GM23338 (cell line): ENCODE results near the gene SLC6A12. TPM values are rescaled to one million over a fixed set of nuclear protein-coding genes. Genes with fewer than 3 reads are reported as not detected.

Experiments
- ATAC-seq: fragments of 200-7000 bp; cut with Tn5 transposase; 3 replicates; pipeline ENCODE4 v1.9.1; 2020
- DNase-seq: peaks from one replicate; pipeline ENCODE4 v3.0.0-alpha.2; 2015; ENCODE audit warnings: low spot score
- H2AFZ ChIP-seq: fragments of 200-600 bp; sonication (generic); 2 replicates; pipeline ENCODE4 v1.8.0; 2016; ENCODE audit warnings: antibody characterized with exemption, mild to moderate bottlenecking, moderate library complexity
- H3F3A ChIP-seq: fragments of 200-600 bp; sonication (generic); replicated peaks from 2 replicates; pipeline ENCODE4 v1.8.0; 2017; ENCODE audit warnings: antibody characterized with exemption, mixed run types, low read depth
- H3K27ac ChIP-seq: fragments of 200-600 bp; sonication (generic); 2 replicates; pipeline ENCODE4 v1.6.1; 2016; ENCODE audit warnings: low read depth
- H3K27me3 ChIP-seq: fragments of 200-600 bp; sonication (generic); 2 replicates; pipeline ENCODE4 v1.8.0; 2016; ENCODE audit warnings: mild to moderate bottlenecking, mixed run types, moderate library complexity; ENCODE audit not compliant: insufficient read depth
- H3K36me3 ChIP-seq: fragments of 200-600 bp; sonication (generic); 2 replicates; pipeline ENCODE4 v1.8.0; 2016; ENCODE audit warnings: mild to moderate bottlenecking; ENCODE audit not compliant: insufficient read depth
- H3K4me1 ChIP-seq: fragments of 200-600 bp; sonication (generic); 2 replicates; pipeline ENCODE4 v1.8.0; 2016; ENCODE audit warnings: mild to moderate bottlenecking, moderate library complexity; ENCODE audit not compliant: insufficient read depth
- H3K4me2 ChIP-seq: fragments of 200-600 bp; sonication (generic); 2 replicates; pipeline ENCODE4 v1.7.1; 2017; ENCODE audit warnings: mixed run types
- H3K4me3 ChIP-seq: fragments of 200-600 bp; sonication (generic); 2 replicates; pipeline ENCODE4 v1.6.1; 2016; ENCODE audit warnings: mixed run types
- H3K79me2 ChIP-seq: fragments of 200-600 bp; sonication (generic); replicated peaks from 2 replicates; pipeline ENCODE4 v1.8.0; 2017; ENCODE audit warnings: mild to moderate bottlenecking; ENCODE audit not compliant: insufficient read depth
- H3K9me2 ChIP-seq: fragments of 200-600 bp; sonication (generic); 2 replicates; pipeline ENCODE4 v1.8.0; 2017; ENCODE audit not compliant: insufficient read depth
- H4K20me1 ChIP-seq: fragments of 200-600 bp; sonication (generic); replicated peaks from 2 replicates; pipeline ENCODE4 v1.8.0; 2017; ENCODE audit warnings: mild to moderate bottlenecking; ENCODE audit not compliant: insufficient read depth
- H3K27ac Mint-ChIP-seq: 2 replicates; pipeline ENCODE4 v1.8.0; 2020; ENCODE audit warnings: inconsistent platforms, mild to moderate bottlenecking, moderate library complexity, mixed read lengths
- H3K27me3 Mint-ChIP-seq: 3 replicates; pipeline ENCODE4 v1.8.0; 2022; ENCODE audit warnings: low read depth, mild to moderate bottlenecking, moderate library complexity, mixed read lengths, inconsistent platforms; ENCODE audit not compliant: insufficient read depth, poor library complexity
- H3K36me3 Mint-ChIP-seq: 3 replicates; pipeline ENCODE4 v1.8.0; 2021; ENCODE audit warnings: low read depth, mild to moderate bottlenecking, inconsistent platforms, moderate library complexity, mixed read lengths
- H3K4me1 Mint-ChIP-seq: 3 replicates; pipeline ENCODE4 v1.8.0; 2020; ENCODE audit warnings: mild to moderate bottlenecking, inconsistent platforms, mixed read lengths
- H3K4me3 Mint-ChIP-seq: 3 replicates; pipeline ENCODE4 v1.8.0; 2021; ENCODE audit warnings: moderate library complexity, mild to moderate bottlenecking, inconsistent platforms, mixed read lengths
- H3K9me3 Mint-ChIP-seq: 3 replicates; pipeline ENCODE4 v1.8.0; 2020; ENCODE audit warnings: moderate library complexity, mild to moderate bottlenecking, inconsistent platforms, mixed read lengths
- CREB1 ChIP-seq: fragments of 250-450 bp; sonication (Bioruptor Pico); IDR thresholded peaks from 2 replicates; pipeline ENCODE4 v1.5.0; 2020; ENCODE audit warnings: low read depth, mild to moderate bottlenecking, moderate library complexity
- EZH2 ChIP-seq: fragments of 200-600 bp; sonication (generic); IDR thresholded peaks from one replicate; pipeline ENCODE4 v1.8.0; 2017; ENCODE audit warnings: antibody characterized with exemption, mild to moderate bottlenecking, low read depth; ENCODE audit not compliant: unreplicated experiment
- EZH2phosphoT487 ChIP-seq: fragments of 200-600 bp; sonication (generic); IDR thresholded peaks from one replicate; pipeline ENCODE4 v1.8.1; 2018; ENCODE audit warnings: antibody characterized with exemption; ENCODE audit not compliant: unreplicated experiment
- JUNB ChIP-seq: IDR thresholded peaks from one replicate; pipeline ENCODE4 v1.6.1; 2016; ENCODE audit warnings: antibody characterized with exemption; ENCODE audit not compliant: unreplicated experiment
- NANOG ChIP-seq: IDR thresholded peaks from 2 replicates; pipeline ENCODE4 v1.6.1; 2016; ENCODE audit warnings: antibody characterized with exemption, borderline replicate concordance
- POLR2AphosphoS5 ChIP-seq: IDR thresholded peaks from 2 replicates; pipeline ENCODE4 v1.6.1; 2016; ENCODE audit warnings: antibody characterized with exemption, low read depth
- STAT1 ChIP-seq: IDR thresholded peaks from one replicate; pipeline ENCODE4 v1.6.1; 2016; ENCODE audit warnings: antibody characterized with exemption; ENCODE audit not compliant: unreplicated experiment
- ZNF114 ChIP-seq: fragments of 250-450 bp; sonication (Bioruptor Pico); IDR thresholded peaks from 2 replicates; pipeline ENCODE4 v1.5.0; 2020; ENCODE audit warnings: mild to moderate bottlenecking, moderate library complexity
- ZNF331 ChIP-seq: fragments of 250-450 bp; sonication (Bioruptor Pico); IDR thresholded peaks from 2 replicates; pipeline ENCODE4 v1.5.0; 2020; ENCODE audit warnings: low read depth, mild to moderate bottlenecking, moderate library complexity
- ZNF462 ChIP-seq: fragments of 250-450 bp; sonication (Bioruptor Pico); IDR thresholded peaks from 2 replicates; pipeline ENCODE4 v1.5.0; 2020; ENCODE audit warnings: mild to moderate bottlenecking, moderate library complexity
- polyA plus RNA-seq: library from polyadenylated mRNA; unstranded; fragments of >200 nt; fragmentation: Nextera tagmentation; extraction: Ambion mirVana; gene quantifications from 2 replicates; pipeline ENCODE4 v1.2.1, GENCODE V29; 2016
- total RNA-seq: library from RNA; depleted of rRNA; stranded (reverse); fragments of >200 nt; shearing (Covaris generic); gene quantifications from 2 replicates; pipeline ENCODE4 v1.2.3, GENCODE V29; 2014
- TF ChIP-seq, protein P1 (sequence below): IDR thresholded peaks from 2 replicates; pipeline ENCODE4 v1.6.1; 2016; ENCODE audit warnings: antibody characterized with exemption
- TF ChIP-seq, protein P2 (sequence below), 2 experiments: fragments of 200-600 bp in 1 of 2; sonication (generic) in 1 of 2; conservative IDR thresholded peaks; 2 replicates each; pipeline versions ENCODE4 v1.5.1 to v1.6.1; 2016 to 2017; ENCODE audit warnings: antibody characterized with exemption in 2 of 2, low read depth in 2 of 2, mild to moderate bottlenecking in 2 of 2, moderate library complexity in 1 of 2
- TF ChIP-seq, protein P3 (sequence below): IDR thresholded peaks from one replicate; pipeline ENCODE4 v1.6.1; 2018; ENCODE audit warnings: antibody characterized with exemption; ENCODE audit not compliant: unreplicated experiment

The SLC6A12 gene
- total and polyA plus RNA-seq, 2 experiments from 2014 or later = 0.56 TPM; not detected in 1

- Mint-ChIP-seq H3K27me3 (peaks cover 16% of the 10 kb centered on the region), H3K36me3 (no peaks in the 10 kb centered on the region; the same call in 2 of the 3 replicates), H3K9me3 (peaks cover 3% of the 10 kb centered on the region; the same call in 1 of the 3 replicates), H3K27ac (no peak overlapping the region), H3K4me1 (peaks cover 18% of the 10 kb centered on the region), H3K4me3 (no peak overlapping the region)
- peak; percentile 48 for ATAC-seq
- Histone ChIP-seq H3K4me3 (no peak overlapping the region), H3K79me2 (no peaks in the 10 kb centered on the region), H3K4me2 (no peak overlapping the region), H3K9me2 (no peaks in the 10 kb centered on the region), H2AFZ (no peak overlapping the region), H3K27ac (no peak overlapping the region), H3K4me1 (no peaks in the 10 kb centered on the region; the same call in 1 of the 2 replicates), H3K36me3 (no peaks in the 10 kb centered on the region), H3F3A (no peaks in the 10 kb centered on the region), H4K20me1 (no peaks in the 10 kb centered on the region; the same call in 1 of the 2 replicates), H3K27me3 (no peaks in the 10 kb centered on the region)
- TF ChIP-seq EZH2phosphoT487 (no peak), CREB1 (CRISPR knock-in tag) (no peak), POLR2AphosphoS5 (no peak), ZNF114 (CRISPR knock-in tag) (no peak), NANOG (no peak), JUNB (no peak), STAT1 (no peak), ZNF331 (CRISPR knock-in tag) (no peak), EZH2 (no peak), ZNF462 (no peak)
- TF ChIP-seq, protein P1, sequence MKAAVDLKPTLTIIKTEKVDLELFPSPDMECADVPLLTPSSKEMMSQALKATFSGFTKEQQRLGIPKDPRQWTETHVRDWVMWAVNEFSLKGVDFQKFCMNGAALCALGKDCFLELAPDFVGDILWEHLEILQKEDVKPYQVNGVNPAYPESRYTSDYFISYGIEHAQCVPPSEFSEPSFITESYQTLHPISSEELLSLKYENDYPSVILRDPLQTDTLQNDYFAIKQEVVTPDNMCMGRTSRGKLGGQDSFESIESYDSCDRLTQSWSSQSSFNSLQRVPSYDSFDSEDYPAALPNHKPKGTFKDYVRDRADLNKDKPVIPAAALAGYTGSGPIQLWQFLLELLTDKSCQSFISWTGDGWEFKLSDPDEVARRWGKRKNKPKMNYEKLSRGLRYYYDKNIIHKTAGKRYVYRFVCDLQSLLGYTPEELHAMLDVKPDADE = no peak
- TF ChIP-seq, protein P2, sequence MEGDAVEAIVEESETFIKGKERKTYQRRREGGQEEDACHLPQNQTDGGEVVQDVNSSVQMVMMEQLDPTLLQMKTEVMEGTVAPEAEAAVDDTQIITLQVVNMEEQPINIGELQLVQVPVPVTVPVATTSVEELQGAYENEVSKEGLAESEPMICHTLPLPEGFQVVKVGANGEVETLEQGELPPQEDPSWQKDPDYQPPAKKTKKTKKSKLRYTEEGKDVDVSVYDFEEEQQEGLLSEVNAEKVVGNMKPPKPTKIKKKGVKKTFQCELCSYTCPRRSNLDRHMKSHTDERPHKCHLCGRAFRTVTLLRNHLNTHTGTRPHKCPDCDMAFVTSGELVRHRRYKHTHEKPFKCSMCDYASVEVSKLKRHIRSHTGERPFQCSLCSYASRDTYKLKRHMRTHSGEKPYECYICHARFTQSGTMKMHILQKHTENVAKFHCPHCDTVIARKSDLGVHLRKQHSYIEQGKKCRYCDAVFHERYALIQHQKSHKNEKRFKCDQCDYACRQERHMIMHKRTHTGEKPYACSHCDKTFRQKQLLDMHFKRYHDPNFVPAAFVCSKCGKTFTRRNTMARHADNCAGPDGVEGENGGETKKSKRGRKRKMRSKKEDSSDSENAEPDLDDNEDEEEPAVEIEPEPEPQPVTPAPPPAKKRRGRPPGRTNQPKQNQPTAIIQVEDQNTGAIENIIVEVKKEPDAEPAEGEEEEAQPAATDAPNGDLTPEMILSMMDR (conservative IDR thresholded peaks at IDR 0.05; ENCODE audit: low read depth in 2 of 2) = no peak
- TF ChIP-seq, protein P3, sequence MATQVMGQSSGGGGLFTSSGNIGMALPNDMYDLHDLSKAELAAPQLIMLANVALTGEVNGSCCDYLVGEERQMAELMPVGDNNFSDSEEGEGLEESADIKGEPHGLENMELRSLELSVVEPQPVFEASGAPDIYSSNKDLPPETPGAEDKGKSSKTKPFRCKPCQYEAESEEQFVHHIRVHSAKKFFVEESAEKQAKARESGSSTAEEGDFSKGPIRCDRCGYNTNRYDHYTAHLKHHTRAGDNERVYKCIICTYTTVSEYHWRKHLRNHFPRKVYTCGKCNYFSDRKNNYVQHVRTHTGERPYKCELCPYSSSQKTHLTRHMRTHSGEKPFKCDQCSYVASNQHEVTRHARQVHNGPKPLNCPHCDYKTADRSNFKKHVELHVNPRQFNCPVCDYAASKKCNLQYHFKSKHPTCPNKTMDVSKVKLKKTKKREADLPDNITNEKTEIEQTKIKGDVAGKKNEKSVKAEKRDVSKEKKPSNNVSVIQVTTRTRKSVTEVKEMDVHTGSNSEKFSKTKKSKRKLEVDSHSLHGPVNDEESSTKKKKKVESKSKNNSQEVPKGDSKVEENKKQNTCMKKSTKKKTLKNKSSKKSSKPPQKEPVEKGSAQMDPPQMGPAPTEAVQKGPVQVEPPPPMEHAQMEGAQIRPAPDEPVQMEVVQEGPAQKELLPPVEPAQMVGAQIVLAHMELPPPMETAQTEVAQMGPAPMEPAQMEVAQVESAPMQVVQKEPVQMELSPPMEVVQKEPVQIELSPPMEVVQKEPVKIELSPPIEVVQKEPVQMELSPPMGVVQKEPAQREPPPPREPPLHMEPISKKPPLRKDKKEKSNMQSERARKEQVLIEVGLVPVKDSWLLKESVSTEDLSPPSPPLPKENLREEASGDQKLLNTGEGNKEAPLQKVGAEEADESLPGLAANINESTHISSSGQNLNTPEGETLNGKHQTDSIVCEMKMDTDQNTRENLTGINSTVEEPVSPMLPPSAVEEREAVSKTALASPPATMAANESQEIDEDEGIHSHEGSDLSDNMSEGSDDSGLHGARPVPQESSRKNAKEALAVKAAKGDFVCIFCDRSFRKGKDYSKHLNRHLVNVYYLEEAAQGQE = no peak
- peak; percentile 35 for DNase-seq
Observed at GRCh38 chr12:162467-163307, 51.3 kb downstream of the SLC6A12 start.
